ENCODE data around the gene IL20RA.

GRCh38 chr6:137031122-137031521, 13.6 kb downstream of the IL20RA start:
- TF ChIP-seq CTCF (CRISPR knock-in tag; IDR thresholded peaks at IDR 0.05) (no peak), JUND (CRISPR knock-in tag; IDR thresholded peaks at IDR 0.05) (no peak), ZMAT3 (CRISPR knock-in tag; conservative IDR thresholded peaks at IDR 0.05) (no peak), RXRA (CRISPR knock-in tag; IDR thresholded peaks at IDR 0.05) (no peak), JDP2 (CRISPR knock-in tag; IDR thresholded peaks at IDR 0.05; ENCODE audit: borderline replicate concordance) (no peak), ZBTB8A (CRISPR knock-in tag; IDR thresholded peaks at IDR 0.05; ENCODE audit: borderline replicate concordance, low read depth) (no peak), ZNF713 (CRISPR knock-in tag; IDR thresholded peaks at IDR 0.05) (no peak), TP53 (CRISPR knock-in tag; conservative IDR thresholded peaks at IDR 0.05) (no peak)
